ENCODE measurements around the gene OVAAL.

Gene OVAAL

GRCh38 chr1:180611016-180611930 lies 52.5 kb downstream of the OVAAL start:
- Histone ChIP-seq H3K27me3 (ENCODE audit: insufficient read depth, low read length) (no peaks in the 10 kb centered on the region), H3K36me3 (ENCODE audit: insufficient read depth, low read length) (no peaks in the 10 kb centered on the region), H3K4me1 (ENCODE audit: insufficient read depth, low read length) (peaks cover 18% of the 10 kb centered on the region; the same call in 1 of the 2 replicates), H3K27ac (ENCODE audit: low read depth, low read length) (no peak overlapping the region), H3K9me3 (ENCODE audit: insufficient read depth, low read depth, low read length) (no peaks in the 10 kb centered on the region), H3K4me3 (ENCODE audit: low read length) (no peak overlapping the region), H3K9ac (ENCODE audit: low read depth, low read length) (no peak overlapping the region)
- WGBS: 87% methylated on average over 9 of the region's 9 CpGs

GRCh38 chr1:180612632-180613031 lies 53.9 kb downstream of the OVAAL start:
- H3K27me3 ChIP-seq (ENCODE audit: insufficient read depth, low read length): no peaks in the 10 kb centered on the region
- H3K36me3 ChIP-seq (ENCODE audit: insufficient read depth, low read length): no peaks in the 10 kb centered on the region
- H3K4me1 ChIP-seq (ENCODE audit: insufficient read depth, low read length): peaks cover 15% of the 10 kb centered on the region; the same call in 1 of the 2 replicates
- no peak overlapping the region for H3K27ac ChIP-seq (ENCODE audit: low read depth, low read length)
- WGBS: no CpG with 5 or more reads among the region's 1 CpG
- no peaks in the 10 kb centered on the region for H3K9me3 ChIP-seq (ENCODE audit: insufficient read depth, low read depth, low read length)
- no peak overlapping the region for H3K4me3 ChIP-seq (ENCODE audit: low read length)
- no peak overlapping the region for H3K9ac ChIP-seq (ENCODE audit: low read depth, low read length)

DNA sequence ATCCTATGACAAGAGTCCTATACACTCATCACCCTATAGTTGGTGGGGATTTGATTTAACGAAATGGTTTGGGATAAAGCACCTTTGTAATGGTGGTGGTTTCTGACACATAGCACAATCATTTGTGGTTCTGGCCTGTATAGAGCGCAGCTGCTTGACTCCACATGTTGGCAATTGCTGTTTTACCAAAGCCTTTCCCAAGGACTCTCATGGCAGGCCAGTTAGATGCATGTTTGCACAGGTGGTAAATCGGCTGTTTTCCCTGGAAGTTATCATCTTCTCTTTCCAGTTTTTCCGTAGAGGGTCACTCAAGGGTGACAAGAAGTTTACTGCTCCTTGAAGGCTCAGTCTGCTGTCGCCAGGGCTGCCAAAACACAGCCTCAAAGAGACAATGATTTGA lies 56.0 kb downstream of the OVAAL start:
- no peak overlapping the region for H3K9ac ChIP-seq (ENCODE audit: low read depth, low read length)
- no peaks in the 10 kb centered on the region for H3K9me3 ChIP-seq (ENCODE audit: insufficient read depth, low read depth, low read length)
- no peak overlapping the region for H3K27ac ChIP-seq (ENCODE audit: low read depth, low read length)
- no peaks in the 10 kb centered on the region for H3K36me3 ChIP-seq (ENCODE audit: insufficient read depth, low read length)
- WGBS: 89% methylated on average over 5 of the region's 5 CpGs
- no peak overlapping the region for H3K4me3 ChIP-seq (ENCODE audit: low read length)
- no peaks in the 10 kb centered on the region for H3K27me3 ChIP-seq (ENCODE audit: insufficient read depth, low read length)
- peaks cover 15% of the 10 kb centered on the region; the same call in 1 of the 2 replicates for H3K4me1 ChIP-seq (ENCODE audit: insufficient read depth, low read length)

DNA sequence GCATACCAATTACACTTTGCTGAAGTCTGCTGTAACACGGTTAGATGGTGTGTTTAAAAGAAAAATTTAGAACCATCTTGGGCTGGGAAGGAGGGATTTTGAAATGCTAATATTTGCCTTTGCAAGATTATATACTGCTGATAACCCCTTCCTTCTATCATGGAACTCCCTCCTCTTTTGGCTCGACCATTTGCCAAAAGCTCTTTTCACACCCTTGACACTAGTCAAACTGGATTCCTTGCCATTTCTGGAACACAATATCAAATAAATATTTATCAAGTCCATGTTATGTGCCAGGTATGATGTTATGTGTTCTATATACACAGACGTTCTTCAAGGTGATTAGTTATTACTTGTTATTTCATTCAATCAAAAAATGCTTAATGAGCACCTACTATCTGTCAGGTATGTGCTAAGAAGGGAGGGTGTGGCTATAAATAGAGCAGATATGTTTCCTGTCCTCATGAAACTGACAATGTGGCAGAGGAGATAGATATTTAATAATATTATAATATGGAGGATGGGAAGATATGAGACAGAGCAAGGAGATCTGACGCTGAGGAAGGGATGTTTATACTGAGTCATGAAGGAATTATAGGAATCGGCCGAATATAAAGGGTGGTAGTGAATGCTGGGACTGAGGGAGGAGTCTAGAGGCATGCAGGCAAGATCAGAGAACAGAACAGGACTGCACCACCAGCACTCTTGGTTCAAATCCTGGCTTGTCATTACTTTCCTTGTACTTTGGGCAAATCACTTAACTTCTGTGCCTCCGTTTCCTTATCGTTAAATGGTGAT lies 56.9 kb downstream of the OVAAL start:
- no peaks in the 10 kb centered on the region for H3K27me3 ChIP-seq (ENCODE audit: insufficient read depth, low read length)
- no peak overlapping the region for H3K9ac ChIP-seq (ENCODE audit: low read depth, low read length)
- no peaks in the 10 kb centered on the region for H3K9me3 ChIP-seq (ENCODE audit: insufficient read depth, low read depth, low read length)
- no peaks in the 10 kb centered on the region for H3K36me3 ChIP-seq (ENCODE audit: insufficient read depth, low read length)
- H3K27ac ChIP-seq (ENCODE audit: low read depth, low read length): no peak overlapping the region
- peaks cover 8% of the 10 kb centered on the region; the same call in 1 of the 2 replicates for H3K4me1 ChIP-seq (ENCODE audit: insufficient read depth, low read length)
- 94% methylated on average over 7 of the region's 8 CpGs for WGBS
- H3K4me3 ChIP-seq (ENCODE audit: low read length): no peak overlapping the region
